SK-N-SH (cell line): ENCODE results near the gene AFF3.

Experiments used
- CHD2 ChIP-seq: fragments of 150-350 bp; IDR thresholded peaks from 2 replicates; pipeline ENCODE4 v1.6.1; 2018; ENCODE audit warnings: low read length; ENCODE audit not compliant: partially characterized antibody
- EZH2phosphoT487 ChIP-seq: fragments of 200-600 bp; sonication (generic); IDR thresholded peaks from 2 replicates; pipeline ENCODE4 v1.6.1; 2017; ENCODE audit warnings: low read depth, mixed run types, mild to moderate bottlenecking, antibody characterized with exemption, moderate library complexity, borderline replicate concordance
- MEF2A ChIP-seq: IDR thresholded peaks from 2 replicates; pipeline ENCODE4 v1.4.0; 2012; ENCODE audit warnings: low read depth, borderline replicate concordance
- POLR2AphosphoS5 ChIP-seq: IDR thresholded peaks from 2 replicates; pipeline ENCODE4 v1.6.1; 2012; ENCODE audit warnings: low read depth, low read length
- RAD21 ChIP-seq: IDR thresholded peaks from 2 replicates; pipeline ENCODE4 v1.6.1; 2012; ENCODE audit warnings: mild to moderate bottlenecking, low read length
- TAF1 ChIP-seq: IDR thresholded peaks from 2 replicates; pipeline ENCODE4 v1.6.1; 2012; ENCODE audit warnings: low read depth, mild to moderate bottlenecking, low read length, moderate library complexity, borderline replicate concordance
- TEAD4 ChIP-seq: IDR thresholded peaks from 2 replicates; pipeline ENCODE4 v1.4.0; 2012; ENCODE audit warnings: mild to moderate bottlenecking, borderline replicate concordance; ENCODE audit not compliant: insufficient read depth
- YY1 ChIP-seq: IDR thresholded peaks from 2 replicates; pipeline ENCODE4 v1.4.0; 2012; ENCODE audit warnings: low read depth, mild to moderate bottlenecking
- TF ChIP-seq, protein P1 (sequence below): fragments of 200-600 bp; sonication (generic); IDR thresholded peaks from 2 replicates; pipeline ENCODE4 v1.6.1; 2017; ENCODE audit warnings: antibody characterized with exemption, mild to moderate bottlenecking, moderate library complexity
- TF ChIP-seq, protein P2 (sequence below): IDR thresholded peaks from 2 replicates; pipeline ENCODE4 v1.4.0; 2012; ENCODE audit warnings: low read depth, borderline replicate concordance
- TF ChIP-seq, protein P3 (sequence below): fragments of 150-350 bp; IDR thresholded peaks from 2 replicates; pipeline ENCODE4 v1.6.1; 2017; ENCODE audit warnings: antibody characterized with exemption, low read length, low read depth, borderline replicate concordance

DNA sequence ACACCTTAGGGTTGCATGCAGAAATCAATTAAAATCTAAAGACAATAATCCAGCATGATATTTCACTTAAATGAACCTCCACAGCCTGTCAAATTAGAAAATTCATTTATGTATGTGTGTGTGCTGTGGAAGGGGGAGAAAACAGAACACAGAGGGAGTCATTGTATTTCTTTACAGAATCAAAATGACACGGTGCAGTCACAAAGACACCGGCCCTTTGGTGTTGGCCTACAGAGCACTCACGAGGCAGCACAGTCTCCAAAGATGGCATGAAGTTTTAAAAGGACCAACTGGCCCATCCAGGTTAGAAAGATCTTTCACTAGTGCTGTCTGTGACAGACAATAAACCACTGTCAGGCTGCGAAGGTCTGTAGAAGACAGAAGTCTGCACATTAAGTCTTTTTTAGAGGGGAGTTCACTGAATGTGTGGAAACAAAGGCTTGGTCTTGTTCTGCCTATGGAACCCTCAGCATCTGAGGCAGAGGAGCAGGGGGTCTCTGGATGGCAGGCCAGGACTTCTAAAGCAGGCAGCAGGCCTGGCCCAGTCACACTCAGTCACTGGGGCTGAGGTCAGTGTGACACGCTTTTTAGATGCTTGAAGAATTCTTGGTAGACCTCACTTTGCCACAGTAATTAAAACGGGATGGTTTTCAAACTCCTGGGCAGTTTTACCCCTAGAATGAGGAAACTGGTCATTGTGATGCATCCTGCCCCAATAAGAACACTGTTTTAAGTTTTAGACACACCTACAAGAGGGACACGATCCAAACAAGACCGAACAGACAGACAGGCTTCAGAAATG lies 184.9 kb downstream of the AFF3 start:
- TF ChIP-seq, protein P1, sequence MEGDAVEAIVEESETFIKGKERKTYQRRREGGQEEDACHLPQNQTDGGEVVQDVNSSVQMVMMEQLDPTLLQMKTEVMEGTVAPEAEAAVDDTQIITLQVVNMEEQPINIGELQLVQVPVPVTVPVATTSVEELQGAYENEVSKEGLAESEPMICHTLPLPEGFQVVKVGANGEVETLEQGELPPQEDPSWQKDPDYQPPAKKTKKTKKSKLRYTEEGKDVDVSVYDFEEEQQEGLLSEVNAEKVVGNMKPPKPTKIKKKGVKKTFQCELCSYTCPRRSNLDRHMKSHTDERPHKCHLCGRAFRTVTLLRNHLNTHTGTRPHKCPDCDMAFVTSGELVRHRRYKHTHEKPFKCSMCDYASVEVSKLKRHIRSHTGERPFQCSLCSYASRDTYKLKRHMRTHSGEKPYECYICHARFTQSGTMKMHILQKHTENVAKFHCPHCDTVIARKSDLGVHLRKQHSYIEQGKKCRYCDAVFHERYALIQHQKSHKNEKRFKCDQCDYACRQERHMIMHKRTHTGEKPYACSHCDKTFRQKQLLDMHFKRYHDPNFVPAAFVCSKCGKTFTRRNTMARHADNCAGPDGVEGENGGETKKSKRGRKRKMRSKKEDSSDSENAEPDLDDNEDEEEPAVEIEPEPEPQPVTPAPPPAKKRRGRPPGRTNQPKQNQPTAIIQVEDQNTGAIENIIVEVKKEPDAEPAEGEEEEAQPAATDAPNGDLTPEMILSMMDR, result no peak
- TF ChIP-seq TAF1 (no peak), EZH2phosphoT487 (no peak), MEF2A (no peak), YY1 (no peak), RAD21 (no peak), TEAD4 (no peak), POLR2AphosphoS5 (no peak), CHD2 (no peak)
- TF ChIP-seq, protein P2, sequence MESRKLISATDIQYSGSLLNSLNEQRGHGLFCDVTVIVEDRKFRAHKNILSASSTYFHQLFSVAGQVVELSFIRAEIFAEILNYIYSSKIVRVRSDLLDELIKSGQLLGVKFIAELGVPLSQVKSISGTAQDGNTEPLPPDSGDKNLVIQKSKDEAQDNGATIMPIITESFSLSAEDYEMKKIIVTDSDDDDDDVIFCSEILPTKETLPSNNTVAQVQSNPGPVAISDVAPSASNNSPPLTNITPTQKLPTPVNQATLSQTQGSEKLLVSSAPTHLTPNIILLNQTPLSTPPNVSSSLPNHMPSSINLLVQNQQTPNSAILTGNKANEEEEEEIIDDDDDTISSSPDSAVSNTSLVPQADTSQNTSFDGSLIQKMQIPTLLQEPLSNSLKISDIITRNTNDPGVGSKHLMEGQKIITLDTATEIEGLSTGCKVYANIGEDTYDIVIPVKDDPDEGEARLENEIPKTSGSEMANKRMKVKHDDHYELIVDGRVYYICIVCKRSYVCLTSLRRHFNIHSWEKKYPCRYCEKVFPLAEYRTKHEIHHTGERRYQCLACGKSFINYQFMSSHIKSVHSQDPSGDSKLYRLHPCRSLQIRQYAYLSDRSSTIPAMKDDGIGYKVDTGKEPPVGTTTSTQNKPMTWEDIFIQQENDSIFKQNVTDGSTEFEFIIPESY, result no peak
- TF ChIP-seq, protein P3, sequence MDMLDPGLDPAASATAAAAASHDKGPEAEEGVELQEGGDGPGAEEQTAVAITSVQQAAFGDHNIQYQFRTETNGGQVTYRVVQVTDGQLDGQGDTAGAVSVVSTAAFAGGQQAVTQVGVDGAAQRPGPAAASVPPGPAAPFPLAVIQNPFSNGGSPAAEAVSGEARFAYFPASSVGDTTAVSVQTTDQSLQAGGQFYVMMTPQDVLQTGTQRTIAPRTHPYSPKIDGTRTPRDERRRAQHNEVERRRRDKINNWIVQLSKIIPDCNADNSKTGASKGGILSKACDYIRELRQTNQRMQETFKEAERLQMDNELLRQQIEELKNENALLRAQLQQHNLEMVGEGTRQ, result no peak
